Activated CD4-positive, alpha-beta memory T cell treated with anti-CD3 and anti-CD28 coated beads, Interleukin-2, amount 10 ng/mL, durations not matched to agents 7 days and 5 days (primary cell): ENCODE data around the gene CRIP3. TPM values are rescaled to one million over a fixed set of nuclear protein-coding genes. Genes with fewer than 3 reads are reported as not detected.

Experiments used
- CTCF ChIA-PET: fragments of 350-600 bp; sonication (Branson Sonifier 250); formaldehyde crosslinking; loops from one replicate; lab custom pipeline; 2021; ENCODE audit warnings: antibody characterized with exemption, inconsistent platforms; lab: Charles Lee
- POLR2A ChIA-PET: fragments of 350-600 bp; sonication (Branson Sonifier 250); formaldehyde crosslinking; loops from one replicate; lab custom pipeline; 2021; ENCODE audit warnings: antibody characterized with exemption; lab: Charles Lee
- DNase-seq: peaks from one replicate; pipeline ENCODE4 v3.0.0-alpha.2; 2020
- H3K27ac Mint-ChIP-seq: one replicate; pipeline ENCODE4 v1.8.0; 2021; ENCODE audit warnings: mild to moderate bottlenecking, mixed read lengths
- H3K27me3 Mint-ChIP-seq: one replicate; pipeline ENCODE4 v1.8.0; 2021; ENCODE audit warnings: mixed read lengths
- H3K36me3 Mint-ChIP-seq: one replicate; pipeline ENCODE4 v1.8.0; 2021; ENCODE audit warnings: low read depth, mixed read lengths
- H3K4me1 Mint-ChIP-seq: one replicate; pipeline ENCODE4 v1.8.0; 2021; ENCODE audit warnings: mixed read lengths
- H3K4me3 Mint-ChIP-seq: one replicate; pipeline ENCODE4 v1.8.0; 2021; ENCODE audit warnings: mild to moderate bottlenecking, mixed read lengths
- H3K9me3 Mint-ChIP-seq: one replicate; pipeline ENCODE4 v1.8.0; 2021; ENCODE audit warnings: mixed read lengths
- total RNA-seq, 2 experiments: library from RNA; stranded (reverse); gene quantifications; one replicate each; pipeline ENCODE4 v1.2.3, GENCODE V29; 2021

The CRIP3 gene
- total RNA-seq, 2 experiments from 2014 or later: 0.88 TPM; not detected in 1

DNA sequence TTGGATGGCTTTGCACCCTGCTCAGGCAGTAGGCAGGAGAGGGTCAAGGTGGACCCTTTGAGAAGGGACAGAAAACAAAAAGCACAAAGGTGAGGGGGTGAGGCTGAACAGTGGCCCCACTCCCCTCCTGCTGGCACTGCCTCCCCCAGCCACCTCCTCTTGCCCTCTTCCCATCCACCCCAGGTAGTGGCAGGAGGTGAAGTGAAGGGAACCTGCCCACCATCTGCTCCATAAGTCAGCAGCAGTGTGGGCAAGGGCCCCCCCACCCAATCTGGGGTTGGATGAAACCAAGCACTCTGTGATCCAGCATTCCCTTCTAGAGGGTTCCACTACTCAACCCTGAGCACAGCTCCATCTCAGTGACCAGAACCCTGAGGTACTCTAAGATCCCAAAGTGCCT lies 36.7 kb downstream of the CRIP3 start:
- no peak for DNase-seq
- no peaks in the 10 kb centered on the region for H3K9me3 Mint-ChIP-seq
- H3K27me3 Mint-ChIP-seq: peaks cover 61% of the 10 kb centered on the region
- H3K27ac Mint-ChIP-seq: no peak overlapping the region
- peaks cover 24% of the 10 kb centered on the region for H3K4me1 Mint-ChIP-seq
- no peaks in the 10 kb centered on the region for H3K36me3 Mint-ChIP-seq
- no peak overlapping the region for H3K4me3 Mint-ChIP-seq
- POLR2A ChIA-PET: no interaction called here
- CTCF ChIA-PET: interaction anchor here (1.1 kb wide), 1 partner anchor 234 kb away, joined by 4 read pairs; no protein-coding TSS in a partner anchor

DNA sequence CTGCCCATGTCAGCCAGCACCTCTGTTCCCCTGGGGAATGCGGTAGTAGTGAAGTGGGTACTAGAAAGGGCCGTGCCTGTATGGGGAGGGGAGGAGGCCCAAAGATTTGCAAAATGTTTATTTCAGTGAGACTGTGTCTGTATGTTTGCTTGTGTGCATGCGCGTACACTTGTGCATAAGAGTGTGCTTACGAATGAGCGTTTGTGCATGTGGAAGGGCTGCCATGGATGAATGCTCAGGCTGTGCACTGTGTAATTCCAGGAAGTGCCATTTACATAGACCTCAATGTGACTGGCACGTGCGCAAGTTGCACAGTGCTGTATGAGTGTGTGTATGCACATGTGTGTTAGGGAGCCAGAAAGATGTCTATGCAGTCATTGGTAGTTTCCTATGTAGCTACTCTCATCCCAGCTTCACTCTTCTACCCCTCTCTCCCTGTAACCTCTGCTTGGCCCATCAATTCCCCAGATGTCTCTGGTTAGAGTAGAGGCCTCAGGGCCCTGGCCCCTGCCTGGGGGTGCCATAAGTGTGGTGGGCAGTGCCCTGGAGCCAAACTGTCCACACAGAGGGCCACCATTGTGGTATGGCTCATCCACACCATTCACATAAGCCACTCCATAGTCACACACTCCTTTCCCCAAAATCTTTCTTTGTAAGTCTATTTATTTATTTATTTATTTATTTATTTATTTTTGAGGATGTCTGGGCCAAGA lies 37.4 kb downstream of the CRIP3 start:
- CTCF ChIA-PET: interaction anchor here (0.6 kb wide), 1 partner anchor 99 kb away, joined by 3 read pairs; the partner anchor contains the start of gene ZNF318
- POLR2A ChIA-PET: no interaction called here
- peaks cover 21% of the 10 kb centered on the region for H3K4me1 Mint-ChIP-seq
- H3K36me3 Mint-ChIP-seq: no peaks in the 10 kb centered on the region
- H3K27me3 Mint-ChIP-seq: peaks cover 55% of the 10 kb centered on the region
- DNase-seq: no peak
- H3K4me3 Mint-ChIP-seq: no peak overlapping the region
- H3K27ac Mint-ChIP-seq: no peak overlapping the region
- H3K9me3 Mint-ChIP-seq: no peaks in the 10 kb centered on the region

DNA sequence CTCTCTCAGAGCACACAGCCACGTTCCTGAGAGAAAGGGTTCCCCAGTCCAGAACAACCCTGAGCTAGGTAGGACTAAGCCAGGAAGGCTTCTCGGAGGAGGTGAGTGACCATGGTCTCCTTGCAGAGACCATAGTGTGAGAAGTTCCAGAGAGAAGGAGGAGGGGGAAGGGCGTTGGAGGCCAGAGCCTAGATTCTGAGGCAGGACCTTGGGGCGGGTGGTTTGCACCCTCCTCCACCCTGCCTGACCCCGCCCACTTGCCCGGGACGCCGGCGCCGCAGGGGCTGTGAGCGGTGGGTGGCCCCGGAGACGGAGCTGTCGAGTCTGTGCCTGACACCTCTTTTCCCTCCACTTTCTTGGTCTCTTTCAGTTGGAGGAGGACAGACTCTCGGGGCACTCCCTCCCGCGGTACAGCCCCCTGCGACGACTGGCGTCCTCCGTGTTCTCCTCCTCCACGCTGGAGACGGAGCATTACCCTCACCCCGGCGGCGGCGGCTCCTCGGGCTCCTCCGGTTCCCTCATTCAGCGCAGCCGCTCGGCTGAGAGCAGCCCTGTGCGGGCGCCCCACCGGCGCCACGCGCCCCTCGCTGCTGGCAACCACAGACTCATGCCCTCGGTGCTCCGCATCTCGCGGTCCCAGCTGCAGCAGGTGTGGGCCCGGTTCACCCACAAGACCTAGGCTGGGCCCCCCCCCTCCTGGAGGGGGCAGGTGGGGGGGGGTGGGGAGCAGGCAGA lies 39.2 kb downstream of the CRIP3 start:
- H3K36me3 Mint-ChIP-seq: no peaks in the 10 kb centered on the region
- H3K27me3 Mint-ChIP-seq: peaks cover 45% of the 10 kb centered on the region
- ChIA-PET CTCF (interaction anchor here (2.8 kb wide), 1 partner anchor 129 kb away, joined by 12 read pairs; no protein-coding TSS in a partner anchor), POLR2A (no interaction called here)
- H3K4me3 Mint-ChIP-seq: peak overlapping the region; percentile 30
- H3K9me3 Mint-ChIP-seq: no peaks in the 10 kb centered on the region
- H3K4me1 Mint-ChIP-seq: peaks cover 15% of the 10 kb centered on the region
- peak; percentile 34 for DNase-seq
- no peak overlapping the region for H3K27ac Mint-ChIP-seq

DNA sequence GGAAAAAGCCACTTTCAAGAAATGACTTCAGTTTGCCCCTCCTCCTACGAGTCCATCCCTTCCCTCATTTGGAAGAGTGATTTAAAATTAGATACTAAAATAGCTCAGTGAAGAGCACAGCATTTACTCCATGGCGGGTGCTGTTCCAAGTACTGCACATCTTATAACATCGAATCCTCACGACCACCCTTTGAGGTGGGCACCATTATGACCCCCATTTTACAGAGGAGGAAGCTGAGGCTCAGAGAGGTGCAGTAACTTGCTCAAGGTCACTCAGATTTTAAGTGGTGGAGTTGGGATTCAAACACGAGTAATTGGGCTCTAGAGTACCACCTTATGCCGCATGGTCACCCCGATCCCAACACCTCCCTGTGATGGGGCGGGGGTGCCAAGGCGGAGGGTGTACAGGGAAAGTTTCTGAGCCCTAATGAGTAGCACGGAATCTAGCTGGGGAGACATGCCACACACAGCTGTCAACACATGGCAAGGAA lies 39.8 kb downstream of the CRIP3 start:
- Mint-ChIP-seq H3K36me3 (no peaks in the 10 kb centered on the region), H3K4me1 (peaks cover 10% of the 10 kb centered on the region), H3K27ac (no peak overlapping the region), H3K4me3 (peak overlapping the region; percentile 30), H3K9me3 (no peaks in the 10 kb centered on the region), H3K27me3 (peaks cover 39% of the 10 kb centered on the region)
- CTCF ChIA-PET: interaction anchor here (0.8 to 2.8 kb wide), 2 partner anchors 129 to 147 kb away, joined by 3 to 12 read pairs; no protein-coding TSS in a partner anchor
- DNase-seq: no peak
- POLR2A ChIA-PET: no interaction called here

- DNase-seq: no peak
- Mint-ChIP-seq H3K27ac (no peak overlapping the region), H3K27me3 (peaks cover 39% of the 10 kb centered on the region), H3K4me3 (no peak overlapping the region), H3K4me1 (peaks cover 8% of the 10 kb centered on the region), H3K36me3 (no peaks in the 10 kb centered on the region), H3K9me3 (no peaks in the 10 kb centered on the region)
- POLR2A ChIA-PET: no interaction called here
- CTCF ChIA-PET: interaction anchor here (0.8 to 2.8 kb wide), 2 partner anchors 130 to 147 kb away, joined by 3 to 12 read pairs; no protein-coding TSS in a partner anchor
Measured at GRCh38 chr6:43268355-43268700, 40.3 kb downstream of the CRIP3 start.

DNA sequence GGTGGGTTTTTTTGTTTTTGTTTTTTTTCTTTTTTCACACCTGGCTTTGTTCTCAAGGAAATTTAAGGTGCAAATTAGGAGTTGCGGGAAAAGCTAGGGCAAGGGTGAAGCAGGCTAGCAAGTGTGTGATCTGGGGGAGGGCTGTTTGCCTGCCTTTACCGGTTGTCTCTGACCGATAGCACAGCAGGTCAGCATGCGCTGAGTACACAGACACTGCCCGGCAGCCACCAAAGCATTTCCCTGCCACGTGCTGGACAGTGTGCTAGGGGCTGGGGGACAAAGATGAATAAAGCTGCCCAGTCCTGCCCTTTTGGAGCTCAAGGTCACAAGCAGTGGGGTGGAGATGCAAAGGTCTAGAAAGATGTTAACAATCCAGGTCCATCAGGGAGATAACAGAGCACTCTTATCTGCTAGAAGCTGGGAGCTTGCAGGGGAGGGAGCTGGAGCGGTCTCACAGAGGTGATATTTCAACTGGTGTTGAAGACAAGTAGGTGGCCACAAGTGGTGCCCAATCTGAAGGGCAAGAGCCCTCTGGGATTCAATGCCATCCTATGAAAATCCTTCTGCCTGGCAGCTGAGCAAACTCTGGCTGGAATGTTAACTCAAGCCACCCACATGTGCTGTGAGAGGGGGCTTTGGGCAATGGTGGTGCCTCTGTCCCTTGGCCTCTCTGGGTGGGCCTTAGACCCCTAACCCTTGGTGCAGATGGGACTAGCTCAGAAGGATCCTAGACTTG lies 40.8 kb downstream of the CRIP3 start:
- ChIA-PET CTCF (interaction anchor here (2.8 kb wide), 1 partner anchor 130 kb away, joined by 12 read pairs; no protein-coding TSS in a partner anchor), POLR2A (no interaction called here)
- Mint-ChIP-seq H3K4me3 (no peak overlapping the region), H3K27me3 (peaks cover 33% of the 10 kb centered on the region), H3K36me3 (no peaks in the 10 kb centered on the region), H3K9me3 (no peaks in the 10 kb centered on the region), H3K4me1 (peaks cover 8% of the 10 kb centered on the region), H3K27ac (no peak overlapping the region)
- no peak for DNase-seq

GRCh38 chr6:43265564-43265963 lies 43.1 kb downstream of the CRIP3 start:
- no peak overlapping the region for H3K27ac Mint-ChIP-seq
- CTCF ChIA-PET: interaction anchor here (1.4 kb wide), 1 partner anchor 104 kb away, joined by 4 read pairs; the partner anchor contains the start of gene ZNF318
- H3K4me3 Mint-ChIP-seq: no peak overlapping the region
- peaks cover 24% of the 10 kb centered on the region for H3K27me3 Mint-ChIP-seq
- POLR2A ChIA-PET: no interaction called here
- H3K4me1 Mint-ChIP-seq: peaks cover 8% of the 10 kb centered on the region
- H3K9me3 Mint-ChIP-seq: no peaks in the 10 kb centered on the region
- DNase-seq: no peak
- H3K36me3 Mint-ChIP-seq: no peaks in the 10 kb centered on the region

DNA sequence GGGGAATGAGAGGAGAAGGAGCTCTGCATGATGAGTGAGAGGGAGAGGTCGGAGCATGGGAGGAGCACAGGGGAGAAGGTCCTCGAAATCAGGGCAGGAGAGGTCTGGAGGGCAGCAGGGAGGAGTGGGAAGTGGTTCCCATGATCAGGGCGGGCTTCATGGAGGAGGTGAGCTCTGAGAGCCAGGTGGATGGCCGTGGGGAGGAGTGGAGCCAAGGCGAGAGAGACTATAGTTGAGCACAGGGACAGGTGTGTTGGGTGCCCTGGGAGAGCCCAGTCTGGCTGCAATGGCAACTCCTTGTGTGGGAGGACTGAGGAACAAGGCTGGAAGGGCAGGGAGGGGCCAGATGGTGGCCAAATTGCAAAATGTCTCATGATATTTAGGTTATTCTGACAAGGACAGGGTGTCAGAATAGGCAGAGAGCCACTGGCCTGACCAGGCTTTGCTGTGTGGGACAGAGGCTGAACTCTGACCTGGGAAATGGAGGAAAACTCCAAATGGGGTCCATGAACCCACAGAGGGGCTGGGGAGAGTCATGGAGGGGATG lies 44.0 kb downstream of the CRIP3 start:
- no peak for DNase-seq
- POLR2A ChIA-PET: interaction anchor here (1.5 kb wide), 1 partner anchor 242 kb away, joined by 5 read pairs; no protein-coding TSS in a partner anchor
- H3K9me3 Mint-ChIP-seq: no peaks in the 10 kb centered on the region
- H3K4me1 Mint-ChIP-seq: peaks cover 6% of the 10 kb centered on the region
- CTCF ChIA-PET: interaction anchor here (1.4 to 3.0 kb wide), 3 partner anchors 105 to 241 kb away, joined by 4 to 21 read pairs (median 4); partner anchors contain the start of gene ZNF318
- H3K27me3 Mint-ChIP-seq: peaks cover 19% of the 10 kb centered on the region
- no peak overlapping the region for H3K27ac Mint-ChIP-seq
- no peak overlapping the region for H3K4me3 Mint-ChIP-seq
- H3K36me3 Mint-ChIP-seq: no peaks in the 10 kb centered on the region

DNA sequence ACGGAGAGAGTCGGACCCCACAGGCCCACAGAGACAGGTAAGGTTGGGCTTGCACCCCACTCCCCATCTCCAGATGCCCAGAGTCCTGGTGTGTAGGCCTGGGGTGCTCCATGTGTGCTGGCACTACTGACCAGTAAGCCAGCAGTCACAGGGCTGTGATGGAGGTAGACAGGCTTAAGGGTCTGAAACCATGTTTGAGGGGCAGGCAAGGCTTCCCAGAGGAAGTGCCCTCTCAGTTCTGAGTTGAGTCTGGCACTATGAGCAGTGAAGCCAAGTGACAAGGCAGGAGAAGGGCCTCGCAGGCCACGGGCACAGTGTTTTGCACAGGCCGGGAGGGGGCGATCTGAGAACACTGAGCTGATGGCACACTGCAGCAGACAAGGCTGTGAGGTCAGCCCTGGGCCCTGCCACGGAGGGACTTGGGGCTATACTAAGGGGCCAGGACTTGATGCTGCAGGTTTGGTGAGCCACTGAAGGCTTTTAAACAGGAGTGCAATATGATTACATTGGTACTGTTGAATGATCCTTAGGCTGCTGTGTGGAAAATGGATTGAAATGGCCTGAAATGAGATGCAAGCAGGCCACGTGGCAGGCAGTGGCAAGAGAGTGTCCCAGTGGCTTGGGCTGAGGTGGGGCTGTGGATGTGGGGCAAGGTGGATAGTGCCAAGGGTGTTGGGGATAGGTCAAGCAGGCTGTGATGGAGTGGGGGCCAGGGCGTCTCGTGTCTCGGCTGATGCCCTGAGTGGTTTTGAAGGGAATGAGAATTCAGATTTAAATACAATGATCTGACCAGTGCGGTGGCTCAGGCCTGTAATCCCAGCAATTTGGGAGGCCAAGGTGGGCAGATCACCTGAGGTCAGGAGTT lies 45.1 kb downstream of the CRIP3 start:
- ChIA-PET POLR2A (interaction anchor here (1.5 kb wide), 1 partner anchor 243 kb away, joined by 5 read pairs; no protein-coding TSS in a partner anchor), CTCF (interaction anchor here (0.7 to 3.0 kb wide), 8 partner anchors 34 to 242 kb away, joined by 3 to 21 read pairs (median 4); partner anchors contain the start of gene DNPH1)
- no peaks in the 10 kb centered on the region for H3K9me3 Mint-ChIP-seq
- no peaks in the 10 kb centered on the region for H3K4me1 Mint-ChIP-seq
- no peaks in the 10 kb centered on the region for H3K36me3 Mint-ChIP-seq
- peaks cover 12% of the 10 kb centered on the region for H3K27me3 Mint-ChIP-seq
- DNase-seq: peak; percentile 82
- H3K27ac Mint-ChIP-seq: no peak overlapping the region
- no peak overlapping the region for H3K4me3 Mint-ChIP-seq

DNA sequence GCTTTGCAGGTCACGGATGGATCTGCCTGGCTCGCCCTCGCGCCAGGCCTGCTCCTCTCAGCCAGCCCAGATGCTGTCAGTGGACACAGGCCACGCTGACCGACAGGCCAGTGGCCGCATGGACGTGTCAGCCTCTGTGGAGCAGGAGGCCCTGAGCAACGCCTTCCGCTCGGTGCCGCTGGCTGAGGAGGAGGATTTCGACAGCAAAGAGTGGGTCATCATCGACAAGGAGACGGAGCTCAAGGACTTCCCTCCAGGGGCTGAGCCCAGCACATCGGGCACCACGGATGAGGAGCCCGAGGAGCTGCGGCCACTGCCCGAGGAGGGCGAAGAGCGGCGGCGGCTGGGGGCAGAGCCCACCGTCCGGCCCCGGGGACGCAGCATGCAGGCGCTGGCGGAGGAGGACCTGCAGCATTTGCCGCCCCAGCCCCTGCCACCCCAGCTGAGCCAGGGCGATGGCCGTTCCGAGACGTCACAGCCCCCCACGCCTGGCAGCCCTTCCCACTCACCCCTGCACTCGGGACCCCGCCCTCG lies 45.8 kb downstream of the CRIP3 start:
- Mint-ChIP-seq H3K4me1 (no peaks in the 10 kb centered on the region), H3K27me3 (peaks cover 6% of the 10 kb centered on the region), H3K27ac (no peak overlapping the region), H3K36me3 (no peaks in the 10 kb centered on the region), H3K9me3 (no peaks in the 10 kb centered on the region), H3K4me3 (no peak overlapping the region)
- no peak for DNase-seq
- POLR2A ChIA-PET: no interaction called here
- CTCF ChIA-PET: interaction anchor here (1.0 to 3.0 kb wide), 4 partner anchors 33 to 243 kb away, joined by 4 to 21 read pairs (median 12); partner anchors contain the start of gene DNPH1

GRCh38 chr6:43262000-43262779 lies 46.4 kb downstream of the CRIP3 start:
- H3K4me1 Mint-ChIP-seq: peaks cover 6% of the 10 kb centered on the region
- peaks cover 3% of the 10 kb centered on the region for H3K27me3 Mint-ChIP-seq
- H3K27ac Mint-ChIP-seq: no peak overlapping the region
- H3K9me3 Mint-ChIP-seq: no peaks in the 10 kb centered on the region
- no peak overlapping the region for H3K4me3 Mint-ChIP-seq
- ChIA-PET CTCF (interaction anchor here (1.2 to 3.0 kb wide), 4 partner anchors 33 to 244 kb away, joined by 4 to 21 read pairs (median 12); partner anchors contain the start of gene DNPH1), POLR2A (no interaction called here)
- H3K36me3 Mint-ChIP-seq: no peaks in the 10 kb centered on the region
- DNase-seq: no peak
